Ishikawa (cell line): ENCODE results near the gene USP43.

Source experiments
- CEBPB ChIP-seq: IDR thresholded peaks from 2 replicates; pipeline ENCODE4 v1.6.1; 2012
- EP300 ChIP-seq: IDR thresholded peaks from 2 replicates; pipeline ENCODE4 v1.6.1; 2012; ENCODE audit warnings: borderline replicate concordance
- FOXM1 ChIP-seq: IDR thresholded peaks from 2 replicates; pipeline ENCODE4 v1.6.1; 2012; ENCODE audit warnings: low read depth, borderline replicate concordance
- TAF1 ChIP-seq: IDR thresholded peaks from 2 replicates; pipeline ENCODE4 v1.6.1; 2012; ENCODE audit warnings: low read depth, mild to moderate bottlenecking
- TCF12 ChIP-seq: IDR thresholded peaks from 2 replicates; pipeline ENCODE4 v1.6.1; 2012; ENCODE audit warnings: low read depth
- YY1 ChIP-seq: IDR thresholded peaks from 2 replicates; pipeline ENCODE4 v1.6.1; 2012; ENCODE audit warnings: low read depth
- TF ChIP-seq, protein P1 (sequence below): IDR thresholded peaks from 2 replicates; pipeline ENCODE4 v1.6.1; 2012
- TF ChIP-seq, protein P2 (sequence below): IDR thresholded peaks from 2 replicates; pipeline ENCODE4 v1.6.1; 2012; ENCODE audit warnings: low read depth, mild to moderate bottlenecking

DNA sequence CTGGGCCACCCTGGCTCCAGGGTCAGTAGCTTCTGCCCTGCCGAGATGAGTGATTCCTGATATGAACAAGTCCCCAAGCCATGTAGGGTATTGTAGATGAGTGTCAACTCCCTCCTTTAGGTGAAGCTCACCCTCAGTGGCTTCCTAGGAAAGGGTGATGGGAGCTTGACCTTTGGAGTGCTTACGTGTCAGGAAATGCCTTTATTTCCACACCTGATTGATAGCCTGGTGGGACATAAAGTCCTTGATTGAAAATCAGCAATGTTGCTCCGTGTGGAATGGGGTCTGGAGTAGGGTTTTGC is 58.4 kb downstream of the USP43 start:
- TF ChIP-seq, protein P1, sequence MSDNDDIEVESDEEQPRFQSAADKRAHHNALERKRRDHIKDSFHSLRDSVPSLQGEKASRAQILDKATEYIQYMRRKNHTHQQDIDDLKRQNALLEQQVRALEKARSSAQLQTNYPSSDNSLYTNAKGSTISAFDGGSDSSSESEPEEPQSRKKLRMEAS, result no peak
- TF ChIP-seq TAF1 (no peak), TCF12 (no peak), EP300 (no peak), CEBPB (no peak), YY1 (no peak), FOXM1 (no peak)
- TF ChIP-seq, protein P2, sequence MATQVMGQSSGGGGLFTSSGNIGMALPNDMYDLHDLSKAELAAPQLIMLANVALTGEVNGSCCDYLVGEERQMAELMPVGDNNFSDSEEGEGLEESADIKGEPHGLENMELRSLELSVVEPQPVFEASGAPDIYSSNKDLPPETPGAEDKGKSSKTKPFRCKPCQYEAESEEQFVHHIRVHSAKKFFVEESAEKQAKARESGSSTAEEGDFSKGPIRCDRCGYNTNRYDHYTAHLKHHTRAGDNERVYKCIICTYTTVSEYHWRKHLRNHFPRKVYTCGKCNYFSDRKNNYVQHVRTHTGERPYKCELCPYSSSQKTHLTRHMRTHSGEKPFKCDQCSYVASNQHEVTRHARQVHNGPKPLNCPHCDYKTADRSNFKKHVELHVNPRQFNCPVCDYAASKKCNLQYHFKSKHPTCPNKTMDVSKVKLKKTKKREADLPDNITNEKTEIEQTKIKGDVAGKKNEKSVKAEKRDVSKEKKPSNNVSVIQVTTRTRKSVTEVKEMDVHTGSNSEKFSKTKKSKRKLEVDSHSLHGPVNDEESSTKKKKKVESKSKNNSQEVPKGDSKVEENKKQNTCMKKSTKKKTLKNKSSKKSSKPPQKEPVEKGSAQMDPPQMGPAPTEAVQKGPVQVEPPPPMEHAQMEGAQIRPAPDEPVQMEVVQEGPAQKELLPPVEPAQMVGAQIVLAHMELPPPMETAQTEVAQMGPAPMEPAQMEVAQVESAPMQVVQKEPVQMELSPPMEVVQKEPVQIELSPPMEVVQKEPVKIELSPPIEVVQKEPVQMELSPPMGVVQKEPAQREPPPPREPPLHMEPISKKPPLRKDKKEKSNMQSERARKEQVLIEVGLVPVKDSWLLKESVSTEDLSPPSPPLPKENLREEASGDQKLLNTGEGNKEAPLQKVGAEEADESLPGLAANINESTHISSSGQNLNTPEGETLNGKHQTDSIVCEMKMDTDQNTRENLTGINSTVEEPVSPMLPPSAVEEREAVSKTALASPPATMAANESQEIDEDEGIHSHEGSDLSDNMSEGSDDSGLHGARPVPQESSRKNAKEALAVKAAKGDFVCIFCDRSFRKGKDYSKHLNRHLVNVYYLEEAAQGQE, result no peak
